GM12878 (cell line): ENCODE results near the gene PLEK2. TPM values are rescaled to one million over a fixed set of nuclear protein-coding genes. Genes with fewer than 3 reads are reported as not detected.

ENCODE experiments used
- ATAC-seq: fragments of 200-7000 bp; cut with Tn5 transposase; 3 replicates; pipeline ENCODE4 v1.9.1; 2020; ENCODE audit warnings: mild to moderate bottlenecking, moderate library complexity
- BruUV-seq: library from RNA; stranded (reverse); fragments of 400-500 nt; replicated peaks from 2 replicates; lab custom pipeline; 2021; lab: Mats Ljungman, UMichigan
- CTCF ChIA-PET: fragments of 300-600 bp; sonication (Branson Sonifier 250); formaldehyde crosslinking; extraction: SDS; loops from one replicate; lab custom pipeline; 2021; ENCODE audit warnings: inconsistent platforms; lab: Yijun Ruan, JAX
- POLR2A ChIA-PET: fragments of 350-600 bp; formaldehyde crosslinking; extraction: SDS; loops from one replicate; lab custom pipeline; 2021; ENCODE audit warnings: inconsistent platforms; lab: Charles Lee
- RAD21 ChIA-PET: fragments of 300-600 bp; sonication (Branson Sonifier 250); formaldehyde crosslinking; loops from one replicate; lab custom pipeline; 2023; ENCODE audit warnings: antibody characterized with exemption; ENCODE audit not compliant: unreplicated experiment; lab: Charles Lee
- SMC1A ChIA-PET: fragments of 300-600 bp; sonication (Branson Sonifier 250); formaldehyde crosslinking; loops from one replicate; lab custom pipeline; 2023; ENCODE audit not compliant: unreplicated experiment, uncharacterized antibody; lab: Charles Lee
- DNase-seq: peaks from one replicate; pipeline ENCODE4 v3.0.0-alpha.2; 2011; ENCODE audit warnings: low read depth, low spot score
- FAIRE-seq: peaks from 3 replicates; lab custom pipeline; 2011; peaks lifted over from hg19 to GRCh38; lab: Jason Lieb, UNC
- H2AFZ ChIP-seq: 2 replicates; pipeline ENCODE4 v1.6.0; 2011; ENCODE audit warnings: low read depth, low read length, control low read depth; ENCODE audit not compliant: control insufficient read depth
- H3K27ac ChIP-seq: 2 replicates; pipeline ENCODE4 v1.5.1; 2011; ENCODE audit warnings: control low read depth; ENCODE audit not compliant: control insufficient read depth, insufficient read depth
- H3K27me3 ChIP-seq, 2 experiments: replicated peaks in 1 of 2; 2 replicates each; pipeline versions ENCODE4 v1.6.0 to v1.6.1; 2011; ENCODE audit warnings: low read length in 1 of 2; ENCODE audit not compliant: control insufficient read depth in 2 of 2, insufficient read depth in 2 of 2
- H3K36me3 ChIP-seq, 2 experiments: 2 replicates each; pipeline ENCODE4 v1.5.1; 2011; ENCODE audit warnings: low read length in 1 of 2; ENCODE audit not compliant: control insufficient read depth in 2 of 2, insufficient read depth in 2 of 2
- H3K4me1 ChIP-seq: 2 replicates; pipeline ENCODE4 v1.6.1; 2011; ENCODE audit warnings: mild to moderate bottlenecking, low read length, moderate library complexity, mixed read lengths; ENCODE audit not compliant: control insufficient read depth, insufficient read depth
- H3K4me2 ChIP-seq: 2 replicates; pipeline ENCODE4 v1.6.0; 2011; ENCODE audit warnings: control low read depth; ENCODE audit not compliant: control insufficient read depth, insufficient read depth
- H3K4me3 ChIP-seq: fragments of 200-600 bp; sonication (generic); 2 replicates; pipeline ENCODE4 v1.5.1; 2016
- H3K79me2 ChIP-seq: 2 replicates; pipeline ENCODE4 v1.6.0; 2011; ENCODE audit warnings: low read length; ENCODE audit not compliant: control insufficient read depth, insufficient read depth
- H3K9ac ChIP-seq: 2 replicates; pipeline ENCODE4 v1.8.0; 2011; ENCODE audit warnings: low read length, control low read depth, mixed read lengths; ENCODE audit not compliant: control insufficient read depth, insufficient read depth
- H3K9me3 ChIP-seq: replicated peaks from 3 replicates; pipeline ENCODE4 v1.5.1; 2011; ENCODE audit warnings: mild to moderate bottlenecking, low read length; ENCODE audit not compliant: control insufficient read depth, insufficient read depth
- H4K20me1 ChIP-seq: 2 replicates; pipeline ENCODE4 v1.6.0; 2011; ENCODE audit not compliant: control insufficient read depth, insufficient read depth
- ATF3 ChIP-seq: IDR thresholded peaks from 2 replicates; pipeline ENCODE4 v1.6.1; 2011; ENCODE audit warnings: low read depth, mild to moderate bottlenecking, low read length, moderate library complexity, borderline replicate concordance; ENCODE audit errors: extremely low read depth
- HDAC2 ChIP-seq: fragments of 200-600 bp; sonication (generic); IDR thresholded peaks from 2 replicates; pipeline ENCODE4 v1.6.1; 2017
- JUND ChIP-seq: IDR thresholded peaks from 2 replicates; pipeline ENCODE4 v1.6.1; 2012; ENCODE audit warnings: low read depth, mild to moderate bottlenecking, low read length, improper control_type of control experiment, moderate library complexity
- POLR2AphosphoS2 ChIP-seq: IDR thresholded peaks from 2 replicates; pipeline ENCODE4 v1.6.1; 2011; ENCODE audit warnings: low read depth, mild to moderate bottlenecking, low read length, improper control_type of control experiment, moderate library complexity
- RFX5 ChIP-seq: IDR thresholded peaks from 2 replicates; pipeline ENCODE4 v1.6.1; 2011; ENCODE audit warnings: low read depth, low read length, improper control_type of control experiment
- SMAD5 ChIP-seq: IDR thresholded peaks from 2 replicates; pipeline ENCODE4 v1.6.1; 2016; ENCODE audit warnings: antibody characterized with exemption, low read depth
- TBL1XR1 ChIP-seq: IDR thresholded peaks from 2 replicates; pipeline ENCODE4 v1.6.1; 2012; ENCODE audit warnings: low read depth, low read length, improper control_type of control experiment
- USF1 ChIP-seq: IDR thresholded peaks from 2 replicates; pipeline ENCODE4 v1.6.1; 2011; ENCODE audit warnings: borderline replicate concordance, low read depth, mild to moderate bottlenecking, moderate library complexity, mixed read lengths, low read length; ENCODE audit not compliant: insufficient read depth; ENCODE audit errors: extremely low read length
- WRNIP1 ChIP-seq: IDR thresholded peaks from 2 replicates; pipeline ENCODE4 v1.6.1; 2011; ENCODE audit warnings: low read depth, low read length, improper control_type of control experiment, borderline replicate concordance
- ZBTB33 ChIP-seq: fragments of 450-650 bp; IDR thresholded peaks from 2 replicates; pipeline ENCODE4 v1.6.1; 2017; ENCODE audit warnings: mild to moderate bottlenecking
- ZNF24 ChIP-seq: fragments of 450-650 bp; IDR thresholded peaks from 2 replicates; pipeline ENCODE4 v1.6.1; 2017; ENCODE audit warnings: antibody characterized with exemption, mild to moderate bottlenecking
- ZZZ3 ChIP-seq: IDR thresholded peaks from 2 replicates; pipeline ENCODE4 v1.6.1; 2011; ENCODE audit warnings: low read depth; ENCODE audit not compliant: control insufficient read depth, insufficient read length
- WGBS: methylation state at CpG from one replicate; pipeline ENCODE4 v1.1.6; 2016; ENCODE audit warnings: low lambda C conversion rate; ENCODE audit not compliant: insufficient replicate concordance, insufficient coverage; ENCODE audit errors: missing lambda C conversion rate; 5-methylcytosine and 5-hydroxymethylcytosine counted together
- in situ Hi-C: fragments of 300-500 bp; cut with MboI; formaldehyde crosslinking; loops from 9 replicates; pipeline ENCODE4 v1.14.3; 2018; ENCODE audit warnings: mixed read lengths
- intact Hi-C: fragments of 100-400 bp; cut with micrococcal nuclease; formaldehyde crosslinking; loops from one replicate; pipeline ENCODE4 v1.14.2; 2022; ENCODE audit not compliant: unreplicated experiment
- polyA plus RNA-seq, 11 experiments: library from polyadenylated mRNA; depleted of rRNA in 4 of 11; unstranded in 6 of 11; stranded (reverse) in 5 of 11; fragments of >200 nt; fragmentation: Nextera tagmentation in 4 of 11; fragmentation: Illumina TruSeq in 1 of 11; extraction: Ambion mirVana in 4 of 11; extraction: Trizol in 1 of 11; gene quantifications; 1 replicate in 1 of 11; 2 replicates in 10 of 11; pipeline versions ENCODE4 v1.2.1 to v1.2.3, GENCODE V29; 2011 to 2016; ENCODE audit warnings: inconsistent platforms in 2 of 11, missing spikeins in 2 of 11, low read depth in 1 of 11
- total RNA-seq, 4 experiments: library from RNA; depleted of rRNA in 3 of 4; stranded (reverse); fragments of >200 nt in 3 of 4; fragmentation: Illumina TruSeq in 1 of 4; extraction: Trizol in 1 of 4; gene quantifications; 2 replicates each; pipeline versions ENCODE4 v1.2.1 to v1.2.3, GENCODE V29; 2013 to 2021

PLEK2 gene
- total and polyA plus RNA-seq, 10 of the 15 experiments (the other 5 are each of a cell fraction or from before 2014, with no cell fraction given) = 0.08 to 0.20 TPM; not detected in 8

GRCh38 chr14:67372833-67373232, 39.1 kb downstream of the PLEK2 start:
- Histone ChIP-seq H4K20me1 (no peaks in the 10 kb centered on the region), H3K9ac (no peak overlapping the region), H3K27me3 (no peaks in the 10 kb centered on the region), H3K4me3 (no peak overlapping the region), H3K36me3 (peaks cover 12 to 43% of the 10 kb centered on the region in 2 experiments), H3K4me2 (no peak overlapping the region), H2AFZ (no peak overlapping the region), H3K79me2 (peaks cover 8% of the 10 kb centered on the region), H3K4me1 (no peaks in the 10 kb centered on the region), H3K9me3 (no peaks in the 10 kb centered on the region; the same call in 2 of the 3 replicates), H3K27ac (peak overlapping the region; percentile 29)
- CTCF ChIA-PET = no interaction called here
- SMC1A ChIA-PET = interaction anchor here (1.7 kb wide), 1 partner anchor 15 kb away, joined by 3 read pairs; no protein-coding TSS in a partner anchor
- 40% methylated on average over 1 of the region's 1 CpG for WGBS
- no peak for TF ChIP-seq ATF3
- no peak for TF ChIP-seq USF1
- TF ChIP-seq RFX5 = no peak
- no peak for TF ChIP-seq SMAD5
- no peak for TF ChIP-seq TBL1XR1
- no peak for TF ChIP-seq ZNF24
- TF ChIP-seq ZBTB33 = no peak
- TF ChIP-seq WRNIP1 = no peak
- TF ChIP-seq ZZZ3 = no peak
- TF ChIP-seq HDAC2 = no peak
- no peak for TF ChIP-seq POLR2AphosphoS2
- no peak for TF ChIP-seq JUND
- RAD21 ChIA-PET = no interaction called here
- no TSS peak for BruUV-seq
- ATAC-seq (peak; percentile 23), DNase-seq (no peak), FAIRE-seq (no peak)
- POLR2A ChIA-PET = no interaction called here
- in situ Hi-C loops = no loop called here
- intact Hi-C loops = no loop called here
